Measurements from ENCODE around the gene PTRH2.
"Not testable (repeated sequence)": the region's sequence is repeated elsewhere in the genome, so short reads cannot be mapped to it uniquely, and the experiment has no call there.

The PTRH2 gene

GRCh38 chr17:59669944-59670343 lies 37.3 kb downstream of the PTRH2 start:
- DNase-seq (ENCODE audit: low spot score) = no peak
- no peak for FAIRE-seq

DNA sequence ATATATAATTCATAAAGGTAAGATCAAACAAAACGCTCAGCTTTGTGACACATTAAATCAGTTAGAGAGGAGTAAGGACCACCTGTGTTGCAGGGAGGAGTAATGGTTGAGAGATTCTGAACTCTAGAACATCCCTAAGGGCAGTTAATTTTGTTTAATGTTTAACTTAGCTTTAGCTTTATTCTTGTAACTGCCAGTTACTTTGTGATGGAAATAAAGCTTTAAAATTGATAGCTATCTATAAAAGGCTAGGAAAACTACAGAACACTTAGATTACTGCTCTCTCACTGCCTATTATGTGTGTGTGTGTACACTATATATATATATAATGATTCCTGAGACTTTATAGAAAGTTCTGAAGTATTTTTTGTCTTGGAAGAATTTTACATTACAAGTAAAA lies 37.8 kb downstream of the PTRH2 start:
- DNase-seq (ENCODE audit: low spot score) = peak; percentile 82
- no peak for FAIRE-seq

GRCh38 chr17:59668816-59669215 lies 38.4 kb downstream of the PTRH2 start:
- DNase-seq (ENCODE audit: low spot score) (peak; percentile 89), FAIRE-seq (peak; percentile 99)

GRCh38 chr17:59666235-59666634 lies 41.0 kb downstream of the PTRH2 start:
- peak; percentile 23 for FAIRE-seq

GRCh38 chr17:59656624-59657023 lies 50.6 kb downstream of the PTRH2 start:
- DNase-seq (ENCODE audit: low spot score) = not testable (repeated sequence)

More at GRCh38 chr17:59666235-59666634, 41.0 kb downstream of the PTRH2 start:
- DNase-seq (ENCODE audit: low spot score) = no peak

GRCh38 chr17:59652119-59652518 lies 55.1 kb downstream of the PTRH2 start:
- DNase-seq (ENCODE audit: low spot score) (no peak), FAIRE-seq (no peak)

More at GRCh38 chr17:59656624-59657023, 50.6 kb downstream of the PTRH2 start:
- not testable (repeated sequence) for FAIRE-seq

DNA sequence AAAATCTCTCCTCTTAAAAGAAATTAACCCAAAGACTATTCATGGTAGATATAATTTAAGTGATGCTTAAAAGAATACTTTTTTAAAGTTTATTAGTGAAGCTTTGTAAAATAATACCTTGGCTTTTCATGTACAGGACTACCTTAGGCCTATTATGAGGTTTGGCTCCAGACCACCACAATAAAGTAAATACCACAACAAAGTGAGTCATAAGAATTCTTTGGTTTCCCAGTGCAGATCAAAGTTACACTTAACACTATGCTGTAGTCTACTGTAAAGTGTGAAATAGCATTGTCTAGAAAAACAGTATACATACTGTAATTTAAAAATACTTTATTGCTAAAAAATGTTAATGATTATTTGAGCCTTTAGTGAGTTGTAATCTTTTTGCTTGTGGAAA lies 55.9 kb downstream of the PTRH2 start:
- FAIRE-seq = no peak

GRCh38 chr17:59650642-59651041 lies 56.6 kb downstream of the PTRH2 start:
- FAIRE-seq (no peak), DNase-seq (ENCODE audit: low spot score) (no peak)

More for the DNA sequence above, 55.9 kb downstream of the PTRH2 start:
- no peak for DNase-seq (ENCODE audit: low spot score)

- FAIRE-seq (no peak), DNase-seq (ENCODE audit: low spot score) (no peak)
These were observed 57.3 kb downstream of the PTRH2 start for GRCh38 chr17:59649886-59650285.
